ENCODE measurements around the gene PIGT.

DNA sequence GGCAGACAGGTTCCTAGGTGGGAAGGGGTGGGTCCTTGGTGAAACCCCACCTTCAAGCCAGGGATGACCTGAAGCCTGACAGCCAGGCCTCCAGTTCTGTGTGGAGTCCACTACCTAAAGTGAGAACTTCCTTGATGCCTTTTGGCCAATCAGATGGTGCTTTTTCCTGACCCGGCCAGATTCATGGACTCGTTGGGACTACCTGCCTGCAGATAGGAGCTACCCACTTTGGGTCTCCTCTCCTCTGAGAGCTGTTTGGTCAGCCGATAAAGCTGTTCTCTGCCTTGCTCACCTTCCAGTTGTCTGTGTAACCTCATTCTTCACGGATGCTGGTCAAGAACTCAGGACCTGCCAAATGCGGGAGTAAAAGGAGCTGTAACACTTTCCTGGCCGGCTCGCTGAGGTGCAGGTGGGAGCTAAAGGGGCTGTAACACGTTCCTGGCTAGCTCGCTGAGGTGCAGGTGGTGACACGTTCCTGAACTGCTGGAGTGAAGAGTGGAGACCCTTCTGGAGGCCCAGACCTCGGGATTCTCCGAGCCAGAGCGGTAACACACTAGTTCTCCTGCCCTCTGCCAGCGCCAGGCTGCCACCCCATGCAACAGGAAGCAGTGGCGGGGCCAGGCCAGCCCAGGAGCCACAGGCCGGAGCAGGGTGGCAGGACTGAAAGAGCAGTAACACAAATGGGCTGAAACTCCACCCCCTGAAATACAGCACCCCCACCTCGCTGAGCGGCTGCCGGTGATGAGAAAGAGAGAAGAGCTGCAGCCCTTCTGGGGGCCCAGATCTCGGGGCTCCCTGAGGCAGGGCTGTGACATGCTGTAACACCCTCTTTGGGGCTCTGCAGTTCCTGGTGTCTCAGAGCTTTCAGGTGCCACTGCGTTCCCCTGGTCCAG, 21.5 kb upstream of the PIGT start:
- TF ChIP-seq, protein P1, sequence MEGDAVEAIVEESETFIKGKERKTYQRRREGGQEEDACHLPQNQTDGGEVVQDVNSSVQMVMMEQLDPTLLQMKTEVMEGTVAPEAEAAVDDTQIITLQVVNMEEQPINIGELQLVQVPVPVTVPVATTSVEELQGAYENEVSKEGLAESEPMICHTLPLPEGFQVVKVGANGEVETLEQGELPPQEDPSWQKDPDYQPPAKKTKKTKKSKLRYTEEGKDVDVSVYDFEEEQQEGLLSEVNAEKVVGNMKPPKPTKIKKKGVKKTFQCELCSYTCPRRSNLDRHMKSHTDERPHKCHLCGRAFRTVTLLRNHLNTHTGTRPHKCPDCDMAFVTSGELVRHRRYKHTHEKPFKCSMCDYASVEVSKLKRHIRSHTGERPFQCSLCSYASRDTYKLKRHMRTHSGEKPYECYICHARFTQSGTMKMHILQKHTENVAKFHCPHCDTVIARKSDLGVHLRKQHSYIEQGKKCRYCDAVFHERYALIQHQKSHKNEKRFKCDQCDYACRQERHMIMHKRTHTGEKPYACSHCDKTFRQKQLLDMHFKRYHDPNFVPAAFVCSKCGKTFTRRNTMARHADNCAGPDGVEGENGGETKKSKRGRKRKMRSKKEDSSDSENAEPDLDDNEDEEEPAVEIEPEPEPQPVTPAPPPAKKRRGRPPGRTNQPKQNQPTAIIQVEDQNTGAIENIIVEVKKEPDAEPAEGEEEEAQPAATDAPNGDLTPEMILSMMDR (IDR thresholded peaks at IDR 0.05): no peak
- TF ChIP-seq POLR2A (IDR thresholded peaks at IDR 0.05): no peak
